GM21390 (cell line): ENCODE results near the gene ACOX2.

Source experiments
- ATAC-seq: cut with Tn5 transposase; IDR thresholded peaks from one replicate; pipeline ENCODE4 v1.9.1; 2021; ENCODE audit not compliant: unreplicated experiment

ACOX2 gene

GRCh38 chr3:58536501-58537411, at the start of gene ACOX2:
Gene ACOX2 (minus strand): TSS chr3:58537190. CDS start chr3:58535106, 2,084 bp downstream.
- ATAC-seq = no peak

DNA sequence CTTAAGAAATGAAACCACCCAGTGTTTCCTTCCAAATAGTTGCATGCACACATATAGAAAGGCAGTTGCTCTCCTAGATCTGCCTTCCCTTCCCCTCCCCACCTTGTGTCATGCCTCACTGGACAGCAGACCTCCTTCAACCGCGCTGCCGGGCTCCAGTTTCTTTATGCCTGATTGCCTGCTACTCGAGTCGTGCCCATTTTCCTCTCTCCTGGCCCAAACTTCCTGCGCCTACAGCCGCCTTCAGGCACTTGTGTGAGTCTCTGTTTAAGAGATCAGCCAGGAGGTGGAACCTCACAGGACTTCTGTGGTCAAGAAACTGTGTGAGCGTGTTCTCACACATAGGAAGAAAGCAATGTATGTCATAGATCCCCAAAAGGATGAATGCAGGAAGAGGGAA, 49.0 kb upstream of the ACOX2 start:
- ATAC-seq = no peak

DNA sequence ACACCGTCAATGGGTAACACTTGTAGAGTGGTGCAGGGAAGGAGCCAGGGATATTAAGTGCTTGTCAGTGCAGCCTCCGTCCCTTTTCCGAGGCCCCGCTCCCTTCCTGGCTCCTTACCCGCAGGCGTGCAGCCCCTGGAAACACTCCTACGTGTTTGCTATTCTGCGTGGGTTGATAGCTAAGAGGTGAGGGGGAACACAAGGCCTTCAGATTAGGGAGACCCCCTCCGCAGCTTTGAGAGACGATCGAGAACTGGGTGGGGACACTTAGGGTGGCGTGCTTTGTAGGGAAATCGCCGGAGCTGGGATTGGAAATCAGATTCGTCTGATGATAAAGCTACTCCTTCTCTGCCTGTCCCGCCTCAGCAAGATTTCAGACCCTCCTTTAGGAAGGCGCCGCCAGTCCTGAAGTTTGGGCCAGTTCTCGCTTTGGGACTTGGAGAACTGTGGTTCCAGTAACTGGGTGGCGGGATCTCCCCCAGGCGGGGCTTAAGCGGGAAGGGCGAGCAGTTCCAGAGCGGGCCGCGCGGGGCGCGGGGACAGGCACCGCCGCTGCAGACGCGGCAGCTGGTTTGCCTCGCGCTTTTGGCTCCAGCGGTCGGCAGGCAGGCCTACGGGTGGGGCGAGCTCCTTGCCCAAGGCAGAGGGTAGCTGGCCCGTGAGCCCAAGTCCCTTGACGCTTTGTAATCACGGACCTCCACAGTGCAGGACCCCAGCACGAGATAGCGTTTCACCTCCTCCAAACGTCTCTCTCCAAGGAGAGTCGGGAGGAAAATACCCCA, 48.2 kb upstream of the ACOX2 start:
- ATAC-seq = peak; percentile 94

GRCh38 chr3:58584690-58585004, 47.7 kb upstream of the ACOX2 start:
- ATAC-seq = no peak

DNA sequence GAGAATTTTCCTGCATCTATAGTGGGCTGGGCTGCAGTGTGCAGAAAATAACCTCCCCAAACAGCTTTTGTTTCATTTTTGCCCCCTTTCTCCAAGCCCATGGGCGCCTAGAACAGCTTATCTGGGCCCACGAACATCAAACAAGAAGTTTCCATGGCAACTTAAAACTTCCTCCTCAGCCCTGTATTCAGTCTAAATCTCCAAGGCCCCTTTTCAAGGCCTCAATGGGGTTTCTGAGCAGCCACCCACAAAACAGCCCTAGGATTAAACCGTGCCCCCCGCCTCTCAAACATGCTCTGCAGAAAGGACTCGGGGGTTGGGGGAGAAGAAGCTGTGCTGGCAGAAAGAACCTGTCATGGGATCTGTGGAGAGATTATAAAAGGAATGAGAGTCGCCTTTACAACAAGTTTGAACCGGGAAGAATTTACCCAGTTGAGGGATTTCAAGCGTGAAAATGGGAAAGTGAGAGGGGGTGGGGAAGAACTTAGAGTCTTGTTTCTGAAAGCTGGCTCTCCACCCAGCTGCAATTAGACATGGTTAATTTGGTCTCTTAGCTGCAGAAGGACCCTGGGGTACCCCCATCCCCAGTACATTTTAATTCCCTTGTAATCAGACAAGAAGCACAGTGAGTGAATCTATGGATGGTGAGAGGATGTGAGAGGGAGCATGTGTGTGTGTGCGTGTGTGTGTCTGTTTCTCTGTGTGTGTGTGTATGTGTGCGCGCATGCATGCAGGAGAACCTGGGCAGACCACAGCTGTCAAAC, 44.5 kb upstream of the ACOX2 start:
- ATAC-seq = no peak

DNA sequence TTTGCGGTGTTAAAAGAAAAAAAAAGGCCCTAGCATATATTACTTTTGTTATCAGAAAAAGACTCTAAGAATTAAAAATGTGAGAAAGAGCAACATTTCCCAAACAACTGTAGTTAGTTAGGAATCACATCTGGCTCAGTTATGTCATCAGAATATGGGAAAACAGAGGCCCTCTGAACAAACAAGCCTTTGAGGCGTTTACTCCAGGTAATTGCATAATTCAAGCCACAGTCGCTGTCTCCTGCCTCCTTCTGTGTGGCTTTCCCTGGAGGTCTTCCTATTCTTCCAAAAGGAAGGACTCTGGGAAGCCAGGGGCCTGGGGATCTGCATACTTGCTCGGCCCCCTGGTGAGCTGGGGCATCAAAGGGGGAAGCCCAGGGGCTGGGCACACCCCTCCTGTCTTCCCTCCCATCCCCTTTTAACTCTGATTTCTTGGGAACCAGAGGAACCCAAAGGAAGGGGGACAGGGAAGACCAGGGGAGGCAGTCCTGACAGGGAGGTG, 43.9 kb upstream of the ACOX2 start:
- no peak for ATAC-seq

- no peak for ATAC-seq
Observed at GRCh38 chr3:58578873-58579272, 41.9 kb upstream of the ACOX2 start.

- ATAC-seq = no peak
Observed at GRCh38 chr3:58577269-58577821, 40.4 kb upstream of the ACOX2 start, which contains the start of gene FAM107A. Gene FAM107A (minus strand): TSS chr3:58577391. CDS start chr3:58569860, 7,531 bp downstream.

DNA sequence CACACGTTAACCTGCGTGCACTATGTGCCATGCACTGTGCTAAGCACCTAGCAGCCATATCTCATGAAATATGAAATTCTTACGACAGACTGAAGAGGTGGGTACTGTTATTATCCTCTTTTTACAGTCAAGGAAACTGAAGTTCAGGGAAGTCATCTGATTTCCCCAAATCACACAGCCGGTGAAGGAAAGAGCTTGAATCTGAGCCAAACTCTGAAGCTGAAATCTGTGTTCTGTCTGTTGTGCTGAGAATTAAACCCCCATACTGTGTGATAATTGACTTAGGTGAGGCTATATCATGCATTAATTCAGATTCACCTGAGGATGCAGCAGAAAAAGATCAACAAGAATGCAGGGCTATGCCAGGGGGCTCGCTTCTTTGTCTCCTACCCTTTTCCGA, 39.7 kb upstream of the ACOX2 start:
- ATAC-seq = no peak

GRCh38 chr3:58575971-58576652, 39.1 kb upstream of the ACOX2 start:
- ATAC-seq = no peak

DNA sequence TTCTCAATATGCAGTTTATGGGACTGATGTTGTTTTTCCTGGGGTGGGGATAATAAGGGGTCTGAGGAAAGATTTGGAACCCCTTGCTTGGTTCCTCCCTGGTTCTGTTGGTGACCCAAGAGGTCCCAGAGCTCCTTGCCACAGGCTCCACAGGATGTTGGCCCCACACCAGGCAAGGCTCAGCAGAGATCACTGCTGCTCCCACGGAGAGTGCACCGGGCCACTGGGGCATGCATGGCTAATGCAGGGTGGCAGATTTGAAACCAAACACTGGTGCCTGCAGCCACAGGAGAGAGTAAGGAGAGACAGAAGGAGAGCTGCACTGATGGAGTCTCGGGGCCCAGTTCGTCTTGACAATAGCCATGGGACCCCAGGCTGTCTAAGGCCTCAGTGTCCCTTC, 37.7 kb upstream of the ACOX2 start:
- ATAC-seq = no peak

- no peak for ATAC-seq
Observed at GRCh38 chr3:58574106-58574505, 37.1 kb upstream of the ACOX2 start.

GRCh38 chr3:58573640-58574039, 36.6 kb upstream of the ACOX2 start:
- no peak for ATAC-seq

DNA sequence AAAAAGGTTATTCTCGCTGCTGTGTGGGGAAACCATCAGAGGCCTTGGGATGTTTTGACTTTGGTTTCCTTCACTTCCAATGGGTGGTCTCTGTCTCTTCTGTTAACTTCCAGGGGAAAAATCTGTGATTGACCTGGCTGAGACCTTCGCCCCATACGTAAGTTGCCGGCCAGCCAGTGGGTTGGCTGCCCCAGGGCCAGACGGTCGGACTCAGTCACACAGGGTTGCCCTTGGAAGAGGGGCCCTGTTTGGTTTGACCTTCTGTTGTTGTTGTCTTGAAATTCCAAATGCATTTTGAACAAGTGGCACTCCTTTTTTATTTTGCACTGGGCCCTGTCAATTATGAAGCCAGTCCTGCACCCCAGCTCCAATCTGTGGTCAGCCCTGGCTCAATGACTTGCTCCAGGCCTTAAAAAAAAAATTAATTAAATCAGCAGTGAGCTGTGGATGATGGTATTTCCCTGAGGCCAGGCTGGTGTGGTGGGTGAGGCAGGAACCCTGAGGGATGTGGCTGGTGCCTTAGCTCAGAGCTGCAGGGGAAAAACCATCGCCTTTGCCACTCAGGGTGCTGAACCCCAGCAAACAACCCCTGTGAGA, 35.7 kb upstream of the ACOX2 start:
- no peak for ATAC-seq

DNA sequence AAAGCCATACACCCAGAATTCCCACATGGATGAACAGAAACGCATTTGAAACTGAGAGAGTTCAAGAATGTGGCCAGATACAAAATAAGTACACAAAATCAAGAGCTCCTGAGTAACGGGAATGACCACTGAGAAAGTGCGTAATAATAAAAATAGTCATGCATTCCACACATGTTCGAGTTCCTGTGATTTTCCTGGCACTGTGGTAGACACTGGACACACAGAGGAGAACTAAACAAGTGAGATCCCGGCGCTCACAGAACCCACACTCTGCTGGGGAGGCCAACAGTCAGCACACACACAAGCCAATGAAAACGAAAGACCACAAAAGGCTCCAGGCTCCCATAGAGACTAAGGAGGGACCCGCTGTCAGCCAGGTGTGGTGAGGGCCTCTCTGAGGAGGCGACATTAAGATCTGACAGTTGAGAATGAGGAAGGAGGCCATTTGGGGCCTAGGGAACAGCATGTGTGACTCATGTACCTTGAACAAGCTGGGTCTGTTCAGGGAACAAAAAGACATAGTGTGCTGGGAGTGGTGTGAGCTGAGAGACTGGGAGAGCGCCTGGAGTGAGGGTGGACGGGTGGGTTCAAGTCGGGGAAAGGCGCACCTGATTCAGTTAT, 35.1 kb upstream of the ACOX2 start:
- no peak for ATAC-seq

DNA sequence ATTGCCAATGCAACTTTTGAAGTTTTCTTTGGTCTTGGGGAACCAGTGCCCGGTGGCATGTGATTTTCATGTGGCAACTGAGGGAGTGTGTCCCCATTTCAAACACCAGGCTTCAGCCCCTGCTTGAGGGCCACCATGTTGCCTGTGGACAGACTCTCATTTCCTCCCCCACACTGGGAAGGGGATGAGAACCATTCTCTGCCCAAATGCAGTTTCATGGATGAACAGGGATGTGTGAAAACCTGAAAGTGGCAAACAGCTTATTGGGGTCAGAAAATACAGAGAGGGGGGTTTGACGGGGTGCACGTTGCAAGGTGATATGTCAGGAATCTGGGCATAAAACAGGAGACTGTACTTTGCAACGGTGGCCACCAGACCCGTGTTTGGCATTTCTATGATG, 33.9 kb upstream of the ACOX2 start:
- ATAC-seq = no peak

- no peak for ATAC-seq
Observed at GRCh38 chr3:58569287-58570001, 32.5 kb upstream of the ACOX2 start.

GRCh38 chr3:58568572-58569286, 31.7 kb upstream of the ACOX2 start:
- ATAC-seq = no peak

DNA sequence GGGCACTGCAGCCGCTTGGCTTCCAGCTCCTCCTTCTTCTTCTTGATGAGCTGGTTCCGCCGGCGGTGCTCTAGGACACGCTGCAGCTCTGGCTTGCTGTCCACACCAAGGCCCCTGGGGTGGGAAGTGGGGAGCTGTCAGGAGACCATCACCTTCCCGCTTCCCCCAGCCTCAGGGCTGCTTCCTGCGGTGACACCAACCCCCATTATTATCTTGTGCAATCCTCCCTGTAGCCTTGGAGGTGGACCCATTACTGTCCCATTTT, 30.2 kb upstream of the ACOX2 start:
- ATAC-seq = no peak
